Measurements from ENCODE around the gene FBN1.

Gene FBN1

DNA sequence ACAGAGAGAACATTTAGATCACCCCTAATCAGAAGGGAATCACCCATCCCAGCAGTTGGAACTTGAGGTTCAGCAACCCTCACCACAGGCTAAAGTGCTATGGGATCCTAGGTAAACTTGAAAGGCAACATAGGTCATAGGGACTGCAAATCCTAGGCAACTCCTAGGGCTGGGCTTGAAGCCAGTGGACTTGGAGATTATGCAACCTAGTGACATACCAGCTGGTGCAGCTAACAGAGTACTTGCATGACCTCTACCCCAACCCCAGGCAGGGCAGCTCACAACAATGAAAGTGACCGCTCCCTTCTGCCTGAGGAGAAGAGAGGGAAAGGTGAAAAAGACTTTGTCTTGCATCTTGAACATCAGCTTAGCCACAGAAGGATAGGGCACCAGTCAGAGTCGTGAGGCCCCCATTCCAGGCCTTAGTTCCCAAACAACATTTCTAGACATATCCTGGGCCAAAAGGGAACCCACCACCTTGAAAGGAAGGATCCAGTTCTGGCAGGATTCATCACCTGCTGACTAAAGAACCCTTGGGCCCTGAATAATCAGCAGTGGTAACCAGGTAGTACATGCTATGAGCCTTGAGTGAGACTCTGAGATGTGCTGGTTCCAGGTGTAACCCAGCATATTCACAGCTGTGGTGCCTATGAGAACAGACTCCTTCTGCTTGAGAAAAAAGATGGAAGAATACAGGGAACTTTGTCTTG, 37.6 kb upstream of the FBN1 start:
- Histone ChIP-seq H3K9me3 (ENCODE audit: severe bottlenecking) (no peaks in the 10 kb centered on the region), H3K4me3 (ENCODE audit: severe bottlenecking) (no peak overlapping the region), H3K27ac (ENCODE audit: poor library complexity, severe bottlenecking) (peak overlapping the region; percentile 55), H3K36me3 (ENCODE audit: low read depth) (no peaks in the 10 kb centered on the region), H3K4me1 (ENCODE audit: insufficient read depth, poor library complexity, severe bottlenecking) (peaks cover 41% of the 10 kb centered on the region), H3K27me3 (ENCODE audit: insufficient read depth, poor library complexity, severe bottlenecking) (no peaks in the 10 kb centered on the region)
- TF ChIP-seq, protein P1, sequence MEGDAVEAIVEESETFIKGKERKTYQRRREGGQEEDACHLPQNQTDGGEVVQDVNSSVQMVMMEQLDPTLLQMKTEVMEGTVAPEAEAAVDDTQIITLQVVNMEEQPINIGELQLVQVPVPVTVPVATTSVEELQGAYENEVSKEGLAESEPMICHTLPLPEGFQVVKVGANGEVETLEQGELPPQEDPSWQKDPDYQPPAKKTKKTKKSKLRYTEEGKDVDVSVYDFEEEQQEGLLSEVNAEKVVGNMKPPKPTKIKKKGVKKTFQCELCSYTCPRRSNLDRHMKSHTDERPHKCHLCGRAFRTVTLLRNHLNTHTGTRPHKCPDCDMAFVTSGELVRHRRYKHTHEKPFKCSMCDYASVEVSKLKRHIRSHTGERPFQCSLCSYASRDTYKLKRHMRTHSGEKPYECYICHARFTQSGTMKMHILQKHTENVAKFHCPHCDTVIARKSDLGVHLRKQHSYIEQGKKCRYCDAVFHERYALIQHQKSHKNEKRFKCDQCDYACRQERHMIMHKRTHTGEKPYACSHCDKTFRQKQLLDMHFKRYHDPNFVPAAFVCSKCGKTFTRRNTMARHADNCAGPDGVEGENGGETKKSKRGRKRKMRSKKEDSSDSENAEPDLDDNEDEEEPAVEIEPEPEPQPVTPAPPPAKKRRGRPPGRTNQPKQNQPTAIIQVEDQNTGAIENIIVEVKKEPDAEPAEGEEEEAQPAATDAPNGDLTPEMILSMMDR (IDR thresholded peaks at IDR 0.05; ENCODE audit: poor library complexity, severe bottlenecking) = no peak
- DNase-seq (ENCODE audit: low spot score) = peak; percentile 73
- peak; percentile 62 for ATAC-seq (ENCODE audit: low read depth)

DNA sequence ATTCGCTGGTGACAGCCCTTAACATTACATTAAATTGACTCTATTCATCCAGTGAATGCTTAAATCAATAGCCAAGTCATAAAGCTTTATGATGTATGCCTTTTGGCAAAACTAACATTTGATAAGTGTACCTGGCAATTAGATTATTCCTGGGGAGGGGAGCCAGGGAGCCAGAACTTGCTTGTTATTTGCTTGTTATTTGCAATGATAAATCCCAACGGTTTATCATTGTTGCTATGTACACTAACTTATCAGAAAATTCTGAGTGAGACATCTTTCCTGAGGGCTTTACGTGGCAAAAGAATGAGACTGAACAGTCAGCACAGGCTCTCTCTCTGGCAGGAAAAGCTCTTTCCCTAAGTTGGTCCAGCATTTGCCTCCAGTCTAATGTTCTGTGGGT, 35.8 kb upstream of the FBN1 start:
- peak overlapping the region; percentile 55 for H3K27ac ChIP-seq (ENCODE audit: poor library complexity, severe bottlenecking)
- no peak overlapping the region for H3K4me3 ChIP-seq (ENCODE audit: severe bottlenecking)
- DNase-seq (ENCODE audit: low spot score) = no peak
- no peaks in the 10 kb centered on the region for H3K27me3 ChIP-seq (ENCODE audit: insufficient read depth, poor library complexity, severe bottlenecking)
- peak; percentile 41; the same call in 2 of the 3 replicates for ATAC-seq (ENCODE audit: low read depth)
- H3K9me3 ChIP-seq (ENCODE audit: severe bottlenecking) = no peaks in the 10 kb centered on the region
- no peaks in the 10 kb centered on the region for H3K36me3 ChIP-seq (ENCODE audit: low read depth)
- TF ChIP-seq, protein P1 (IDR thresholded peaks at IDR 0.05; ENCODE audit: poor library complexity, severe bottlenecking) = no peak
- H3K4me1 ChIP-seq (ENCODE audit: insufficient read depth, poor library complexity, severe bottlenecking) = peaks cover 41% of the 10 kb centered on the region

DNA sequence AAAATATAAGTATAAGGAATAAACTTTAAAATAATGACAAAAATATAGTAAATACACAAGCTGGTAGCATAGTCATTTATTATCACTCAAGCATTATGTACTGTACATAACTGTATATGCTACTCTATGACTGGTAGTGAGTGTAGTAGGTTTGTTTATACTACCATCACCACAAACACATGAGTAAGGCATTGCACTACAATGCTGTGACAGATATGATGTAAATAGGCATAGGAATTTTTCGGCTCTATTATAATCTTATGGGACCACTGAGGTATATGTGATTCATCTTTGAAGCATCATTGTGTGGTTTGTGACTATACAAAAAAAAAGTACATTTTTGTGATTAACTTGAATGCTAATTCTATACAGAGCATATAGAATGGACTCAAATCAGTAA, 35.3 kb upstream of the FBN1 start:
- Histone ChIP-seq H3K9me3 (ENCODE audit: severe bottlenecking) (no peaks in the 10 kb centered on the region), H3K36me3 (ENCODE audit: low read depth) (no peaks in the 10 kb centered on the region), H3K4me3 (ENCODE audit: severe bottlenecking) (no peak overlapping the region), H3K27me3 (ENCODE audit: insufficient read depth, poor library complexity, severe bottlenecking) (no peaks in the 10 kb centered on the region), H3K4me1 (ENCODE audit: insufficient read depth, poor library complexity, severe bottlenecking) (peaks cover 41% of the 10 kb centered on the region), H3K27ac (ENCODE audit: poor library complexity, severe bottlenecking) (peak overlapping the region; percentile 55)
- ATAC-seq (ENCODE audit: low read depth) (peak; percentile 89), DNase-seq (ENCODE audit: low spot score) (no peak)
- TF ChIP-seq, protein P1 (IDR thresholded peaks at IDR 0.05; ENCODE audit: poor library complexity, severe bottlenecking) = no peak

DNA sequence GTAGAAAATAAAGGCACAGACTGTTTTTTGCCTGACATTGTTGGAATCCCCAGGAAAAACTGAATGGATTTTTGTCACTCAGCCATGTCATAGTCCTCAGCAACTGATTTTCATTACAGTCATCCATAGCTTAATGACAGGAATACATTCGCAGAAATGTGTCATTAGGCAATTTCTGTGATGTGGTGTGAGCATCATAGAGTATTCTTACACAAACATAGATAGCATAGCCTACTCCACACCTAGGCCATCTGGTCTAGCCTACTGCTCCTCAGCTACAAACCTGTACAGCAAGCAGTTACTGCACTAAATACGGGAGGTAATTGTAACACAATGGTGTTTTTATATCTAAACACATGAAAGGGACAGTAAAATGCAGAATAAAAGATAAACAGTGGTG, 34.4 kb upstream of the FBN1 start:
- no peak for ATAC-seq (ENCODE audit: low read depth)
- TF ChIP-seq, protein P1 (IDR thresholded peaks at IDR 0.05; ENCODE audit: poor library complexity, severe bottlenecking) = no peak
- H3K36me3 ChIP-seq (ENCODE audit: low read depth) = no peaks in the 10 kb centered on the region
- no peaks in the 10 kb centered on the region for H3K27me3 ChIP-seq (ENCODE audit: insufficient read depth, poor library complexity, severe bottlenecking)
- H3K27ac ChIP-seq (ENCODE audit: poor library complexity, severe bottlenecking) = no peak overlapping the region
- H3K9me3 ChIP-seq (ENCODE audit: severe bottlenecking) = no peaks in the 10 kb centered on the region
- H3K4me1 ChIP-seq (ENCODE audit: insufficient read depth, poor library complexity, severe bottlenecking) = peaks cover 41% of the 10 kb centered on the region
- H3K4me3 ChIP-seq (ENCODE audit: severe bottlenecking) = no peak overlapping the region
- no peak for DNase-seq (ENCODE audit: low spot score)

DNA sequence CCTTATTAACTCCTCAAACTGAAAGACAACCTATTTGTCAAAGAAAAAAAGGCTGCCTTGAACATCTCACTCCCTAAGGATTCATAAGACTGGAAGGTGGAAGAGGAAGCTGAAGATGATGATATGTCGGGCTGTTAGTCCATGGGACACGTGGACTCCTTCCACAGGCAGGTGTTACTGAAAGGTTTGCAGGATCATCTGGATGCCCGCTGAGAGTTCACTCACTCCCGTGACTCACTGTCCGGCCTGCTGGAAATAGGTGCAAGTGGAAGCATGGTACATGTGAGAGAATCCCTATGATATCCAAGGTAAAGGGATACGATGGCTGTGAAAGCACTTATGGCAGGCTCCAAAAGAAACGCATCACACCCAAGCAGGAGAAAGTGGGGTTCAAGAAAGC, 33.3 kb upstream of the FBN1 start:
- Histone ChIP-seq H3K27ac (ENCODE audit: poor library complexity, severe bottlenecking) (no peak overlapping the region), H3K36me3 (ENCODE audit: low read depth) (no peaks in the 10 kb centered on the region), H3K4me1 (ENCODE audit: insufficient read depth, poor library complexity, severe bottlenecking) (peaks cover 33% of the 10 kb centered on the region), H3K4me3 (ENCODE audit: severe bottlenecking) (no peak overlapping the region), H3K27me3 (ENCODE audit: insufficient read depth, poor library complexity, severe bottlenecking) (no peaks in the 10 kb centered on the region), H3K9me3 (ENCODE audit: severe bottlenecking) (no peaks in the 10 kb centered on the region)
- DNase-seq (ENCODE audit: low spot score) (no peak), ATAC-seq (ENCODE audit: low read depth) (no peak)
- TF ChIP-seq, protein P1 (IDR thresholded peaks at IDR 0.05; ENCODE audit: poor library complexity, severe bottlenecking) = no peak
